Right lobe of liver (tissue), 4 donors: Measurements from ENCODE around the gene WFDC1.

Experiments used
- CTCF ChIP-seq, 4 donors: fragments of 200-600 bp in 3 of 4; fragments of 450-650 bp in 1 of 4; IDR thresholded peaks; one replicate each; pipeline versions ENCODE4 v1.5.1 to v1.8.0; 2016 to 2022; ENCODE audit warnings: antibody characterized with exemption in 4 of 4, mild to moderate bottlenecking in 2 of 4
- POLR2A ChIP-seq: fragments of 450-650 bp; IDR thresholded peaks from one replicate; pipeline ENCODE4 v1.6.1; 2017; ENCODE audit warnings: antibody characterized with exemption, mild to moderate bottlenecking
- donor health status: DM: no; HTN: no; CAD: no.
- donor health status: DM: no; HTN: no; CAD: no.
- donor health status: DM: no; HTN: yes; CAD: no.

GRCh38 chr16:84279881-84280280 lies 14.8 kb upstream of the WFDC1 start:
- TF ChIP-seq CTCF (IDR thresholded peaks at IDR 0.05), result no peak
- no peak for TF ChIP-seq POLR2A
